H1 (cell line): ENCODE measurements around the gene ADPRS. TPM values are rescaled to one million over a fixed set of nuclear protein-coding genes. Genes with fewer than 3 reads are reported as not detected.

ENCODE experiments used
- CTCF ChIA-PET: fragments of 300-600 bp; sonication (Branson Sonifier 250); formaldehyde crosslinking; loops from one replicate; lab custom pipeline; 2021; ENCODE audit not compliant: partially characterized antibody; lab: Charles Lee
- POLR2A ChIA-PET: fragments of 300-600 bp; sonication (Branson Sonifier 250); formaldehyde crosslinking; loops from one replicate; lab custom pipeline; 2021; ENCODE audit warnings: inconsistent platforms; ENCODE audit not compliant: partially characterized antibody; lab: Charles Lee
- DNase-seq, 2 experiments: peaks; one replicate each; pipeline versions ENCODE4 v3.0.0 to v3.0.0-alpha.2; 2010 to 2022; ENCODE audit warnings: low spot score in 2 of 2, low read depth in 1 of 2, mixed read lengths in 1 of 2
- FAIRE-seq: peaks from 2 replicates; lab custom pipeline; 2011; peaks lifted over from hg19 to GRCh38; lab: Jason Lieb, UNC
- H2AFZ ChIP-seq: 2 replicates; pipeline ENCODE4 v1.8.1; 2012; ENCODE audit warnings: low read length, inconsistent platforms
- H2AK5ac ChIP-seq: 2 replicates; pipeline ENCODE4 v1.6.1; 2013; ENCODE audit warnings: low read depth, low read length
- H2BK120ac ChIP-seq: replicated peaks from 2 replicates; pipeline ENCODE3; 2013; ENCODE audit warnings: low read depth, low read length, inconsistent platforms
- H2BK12ac ChIP-seq: 2 replicates; pipeline ENCODE4 v1.6.1; 2013; ENCODE audit warnings: low read depth, low read length
- H2BK15ac ChIP-seq: 2 replicates; pipeline ENCODE4 v1.6.1; 2013; ENCODE audit warnings: low read length
- H2BK20ac ChIP-seq: 2 replicates; pipeline ENCODE4 v1.6.1; 2013; ENCODE audit warnings: low read length
- H2BK5ac ChIP-seq: 2 replicates; pipeline ENCODE4 v1.6.1; 2013; ENCODE audit warnings: low read depth, low read length
- H3K14ac ChIP-seq: 2 replicates; pipeline ENCODE4 v1.6.1; 2013; ENCODE audit warnings: inconsistent platforms; ENCODE audit not compliant: insufficient read length
- H3K18ac ChIP-seq: 2 replicates; pipeline ENCODE4 v1.6.1; 2013; ENCODE audit warnings: low read length; ENCODE audit errors: extremely low read depth
- H3K23ac ChIP-seq: 2 replicates; pipeline ENCODE4 v1.6.1; 2013; ENCODE audit warnings: inconsistent platforms; ENCODE audit not compliant: insufficient read length
- H3K23me2 ChIP-seq: 2 replicates; pipeline ENCODE4 v1.6.1; 2013; ENCODE audit warnings: low read depth, low read length
- H3K27ac ChIP-seq: 2 replicates; pipeline ENCODE4 v1.6.1; 2011; ENCODE audit warnings: low read depth, low read length, inconsistent platforms
- H3K27me3 ChIP-seq, 4 experiments: replicated peaks in 1 of 4; 1 replicate in 1 of 4; 2 replicates in 3 of 4; pipeline versions ENCODE4 v1.6.1 to v1.8.1; 2011 to 2013; ENCODE audit warnings: low read length in 3 of 4, mild to moderate bottlenecking in 3 of 4, inconsistent platforms in 2 of 4, mixed read lengths in 2 of 4, moderate library complexity in 1 of 4; ENCODE audit not compliant: control insufficient read depth in 3 of 4, insufficient read depth in 3 of 4; ENCODE audit errors: extremely low read depth in 1 of 4
- H3K36me3 ChIP-seq, 4 experiments: 2 replicates each; pipeline versions ENCODE4 v1.6.1 to v1.8.1; 2011 to 2013; ENCODE audit warnings: mild to moderate bottlenecking in 4 of 4, low read length in 3 of 4, moderate library complexity in 2 of 4, control low read depth in 1 of 4, inconsistent platforms in 1 of 4; ENCODE audit not compliant: insufficient read depth in 4 of 4, control insufficient read depth in 2 of 4
- H3K4ac ChIP-seq: replicated peaks from 2 replicates; pipeline ENCODE3; 2013; ENCODE audit warnings: low read length, low read depth, mixed read lengths, inconsistent platforms; ENCODE audit not compliant: insufficient read length
- H3K4me1 ChIP-seq, 4 experiments: replicated peaks in 1 of 4; 1 replicate in 1 of 4; 2 replicates in 3 of 4; pipeline versions ENCODE4 v1.6.1 to v1.8.1; 2011 to 2013; ENCODE audit warnings: low read length in 3 of 4, inconsistent platforms in 2 of 4, mixed read lengths in 1 of 4; ENCODE audit not compliant: insufficient read depth in 4 of 4, control insufficient read depth in 3 of 4
- H3K4me2 ChIP-seq, 2 experiments: 2 replicates each; pipeline versions ENCODE4 v1.6.1 to v1.8.1; 2011 to 2013; ENCODE audit warnings: low read depth in 2 of 2, low read length in 2 of 2, control low read depth in 1 of 2, inconsistent platforms in 1 of 2, mild to moderate bottlenecking in 1 of 2; ENCODE audit not compliant: insufficient read depth in 1 of 2
- H3K4me3 ChIP-seq, 4 experiments: fragments of 200-600, 300-600 bp in 1 of 4; sonication (generic), shearing (Covaris generic), sonication (Bioruptor Twin) in 1 of 4; 2 replicates each; pipeline versions ENCODE4 v1.5.1 to v1.8.1; 2011 to 2016; ENCODE audit warnings: low read length in 4 of 4, low read depth in 3 of 4, control low read depth in 2 of 4, inconsistent platforms in 2 of 4, mild to moderate bottlenecking in 2 of 4, mixed read lengths in 1 of 4, moderate library complexity in 1 of 4; ENCODE audit not compliant: insufficient read depth in 2 of 4; ENCODE audit errors: extremely low read depth in 1 of 4
- H3K56ac ChIP-seq: replicated peaks from 2 replicates; pipeline ENCODE3; 2013; ENCODE audit warnings: low read depth, mild to moderate bottlenecking, mixed read lengths, low read length, inconsistent platforms; ENCODE audit not compliant: insufficient read length
- H3K79me1 ChIP-seq: 2 replicates; pipeline ENCODE4 v1.6.1; 2013; ENCODE audit warnings: low read depth, low read length, control low read depth
- H3K79me2 ChIP-seq, 2 experiments: 2 replicates each; pipeline versions ENCODE4 v1.6.1 to v1.8.1; 2012 to 2013; ENCODE audit warnings: low read length in 2 of 2, mild to moderate bottlenecking in 2 of 2, inconsistent platforms in 1 of 2; ENCODE audit not compliant: insufficient read depth in 2 of 2, control insufficient read depth in 1 of 2
- H3K9ac ChIP-seq, 4 experiments: replicated peaks in 1 of 4; 1 replicate in 1 of 4; 2 replicates in 3 of 4; pipeline versions ENCODE4 v1.6.1 to v1.8.1; 2011 to 2013; ENCODE audit warnings: low read depth in 3 of 4, low read length in 3 of 4, control low read depth in 2 of 4, mild to moderate bottlenecking in 2 of 4, moderate library complexity in 2 of 4, inconsistent platforms in 1 of 4; ENCODE audit errors: extremely low read depth in 1 of 4
- H3K9me3 ChIP-seq, 2 experiments: 2 replicates each; pipeline versions ENCODE4 v1.6.1 to v1.8.1; 2012 to 2013; ENCODE audit warnings: mild to moderate bottlenecking in 2 of 2, moderate library complexity in 2 of 2, control low read depth in 1 of 2, inconsistent platforms in 1 of 2, low read depth in 1 of 2, low read length in 1 of 2, mixed read lengths in 1 of 2; ENCODE audit not compliant: insufficient read depth in 2 of 2
- H4K20me1 ChIP-seq, 2 experiments: replicated peaks in 1 of 2; 2 replicates each; pipeline versions ENCODE3 to v1.8.1; 2011 to 2013; ENCODE audit warnings: inconsistent platforms in 2 of 2, low read length in 2 of 2, mild to moderate bottlenecking in 1 of 2; ENCODE audit not compliant: insufficient read depth in 2 of 2, control insufficient read depth in 1 of 2
- H4K5ac ChIP-seq: 2 replicates; pipeline ENCODE4 v1.6.1; 2013; ENCODE audit warnings: low read length, low read depth, mixed read lengths, inconsistent platforms; ENCODE audit not compliant: insufficient read length
- H4K8ac ChIP-seq: 2 replicates; pipeline ENCODE4 v1.8.0; 2013; ENCODE audit warnings: mild to moderate bottlenecking, moderate library complexity, low read length, inconsistent platforms; ENCODE audit not compliant: insufficient read depth; ENCODE audit errors: extremely low read depth
- H4K91ac ChIP-seq: replicated peaks from 2 replicates; pipeline ENCODE3; 2013; ENCODE audit warnings: low read length, mixed read lengths, inconsistent platforms; ENCODE audit not compliant: insufficient read length
- ASH2L ChIP-seq: fragments of 200-600, 300-600 bp; sonication (generic); IDR thresholded peaks from one replicate; pipeline ENCODE4 v1.7.1; 2017; ENCODE audit warnings: low read length
- CTBP2 ChIP-seq: IDR thresholded peaks from 2 replicates; pipeline ENCODE4 v1.7.0; 2011; ENCODE audit warnings: borderline replicate concordance, mild to moderate bottlenecking, moderate library complexity, mixed read lengths, low read length; ENCODE audit not compliant: insufficient read depth, insufficient read length
- NANOG ChIP-seq: IDR thresholded peaks from 2 replicates; pipeline ENCODE4 v1.6.1; 2011; ENCODE audit warnings: low read length, low read depth, mild to moderate bottlenecking, inconsistent platforms; ENCODE audit not compliant: insufficient read depth, poor library complexity, severe bottlenecking
- POLR2A ChIP-seq, 2 experiments: IDR thresholded peaks; 1 replicate in 1 of 2; 2 replicates in 1 of 2; pipeline ENCODE4 v1.6.1; 2011; ENCODE audit warnings: low read depth in 2 of 2, low read length in 2 of 2, mild to moderate bottlenecking in 2 of 2; ENCODE audit errors: control extremely low read depth in 1 of 2
- RBBP5 ChIP-seq: IDR thresholded peaks from 2 replicates; pipeline ENCODE4 v1.7.1; 2012; ENCODE audit warnings: low read depth, mild to moderate bottlenecking, inconsistent platforms, low read length, moderate library complexity, borderline replicate concordance
- RNF2 ChIP-seq: fragments of 200-900, 300-1000 bp; sonication (generic); IDR thresholded peaks from 2 replicates; pipeline ENCODE4 v1.7.1; 2016; ENCODE audit warnings: borderline replicate concordance, low read depth, mild to moderate bottlenecking, antibody characterized with exemption, low read length; ENCODE audit not compliant: poor library complexity, severe bottlenecking; ENCODE audit errors: missing control alignments
- RXRA ChIP-seq: IDR thresholded peaks from 2 replicates; pipeline ENCODE4 v1.6.1; 2011; ENCODE audit warnings: low read depth, mild to moderate bottlenecking, low read length, moderate library complexity; ENCODE audit not compliant: insufficient read depth
- SIN3A ChIP-seq, 2 experiments: IDR thresholded peaks in 1 of 2; conservative IDR thresholded peaks in 1 of 2; 2 replicates each; pipeline ENCODE4 v1.6.1; 2011 to 2012; ENCODE audit warnings: low read length in 2 of 2, improper control_type of control experiment in 1 of 2, low read depth in 1 of 2, mild to moderate bottlenecking in 1 of 2
- TAF1 ChIP-seq: IDR thresholded peaks from 2 replicates; pipeline ENCODE4 v1.6.1; 2011; ENCODE audit warnings: mild to moderate bottlenecking, low read depth, low read length
- TBP ChIP-seq: IDR thresholded peaks from 2 replicates; pipeline ENCODE4 v1.6.1; 2011; ENCODE audit warnings: low read depth, low read length, improper control_type of control experiment
- TEAD4 ChIP-seq: IDR thresholded peaks from 2 replicates; pipeline ENCODE4 v1.6.1; 2012; ENCODE audit warnings: low read depth, low read length, inconsistent platforms, mixed read lengths
- YY1 ChIP-seq: IDR thresholded peaks from 2 replicates; pipeline ENCODE4 v1.6.1; 2011; ENCODE audit warnings: low read depth, mild to moderate bottlenecking, low read length
- WGBS, 2 experiments: shearing (Covaris generic) in 1 of 2; methylation state at CpG; one replicate each; pipeline versions ENCODE4 v1.1.6 to v1.1.7; 2013 to 2015; ENCODE audit warnings: low lambda C conversion rate in 2 of 2, mixed read lengths in 2 of 2, inconsistent platforms in 1 of 2, low coverage in 1 of 2, missing lambda C conversion rate in 1 of 2; ENCODE audit not compliant: insufficient replicate concordance in 2 of 2, insufficient coverage in 1 of 2, insufficient read length in 1 of 2; ENCODE audit errors: extremely low coverage in 1 of 2, missing lambda C conversion rate in 1 of 2; 5-methylcytosine and 5-hydroxymethylcytosine counted together
- polyA plus RNA-seq, 7 experiments: library from polyadenylated mRNA; depleted of rRNA in 3 of 7; stranded (reverse) in 5 of 7; unstranded in 2 of 7; fragments of >200 nt in 5 of 7; fragments of 200-250 nt in 2 of 7; gene quantifications; 1 replicate in 5 of 7; 2 replicates in 1 of 7; 4 replicates in 1 of 7; pipeline versions ENCODE4 v1.2.1 to v1.2.3, GENCODE V29; 2011 to 2013; ENCODE audit warnings: missing spikeins in 2 of 7, mixed read lengths in 2 of 7
- total RNA-seq: library from RNA; stranded (reverse); fragmentation: NEBNext Ultra II Directional; extraction: Animal tissue kit (Norgen Biotek cat#: 25700); gene quantifications from 2 replicates; pipeline ENCODE4 v1.2.1, GENCODE V29; 2021

Gene ADPRS
- total and polyA plus RNA-seq, 2 of the 8 experiments (the other 6 are each of a cell fraction or from before 2014, with no cell fraction given), result 22.9 to 38.1 TPM

DNA sequence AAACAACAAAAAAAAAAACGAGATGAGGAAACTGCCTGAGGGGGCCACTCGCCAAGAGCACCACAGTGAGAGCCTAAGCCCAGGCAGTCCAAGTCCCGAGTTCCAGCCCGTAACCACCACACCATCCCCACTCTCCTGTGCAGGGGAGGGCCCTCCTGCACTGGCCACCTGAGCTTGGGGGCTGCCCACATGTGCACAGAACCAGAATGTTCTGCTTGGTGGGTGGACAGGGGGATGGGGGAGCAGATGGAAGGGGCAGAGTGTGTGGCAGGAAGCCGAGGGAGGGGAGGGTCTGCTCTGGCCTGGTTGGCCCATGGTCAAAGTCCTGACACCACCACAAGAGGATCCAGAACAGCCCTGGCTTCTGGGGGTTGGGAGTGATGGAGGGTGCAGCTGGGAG is 17.6 kb downstream of the ADPRS start:
- no peak overlapping the region for H3K4me3 ChIP-seq
- H2AFZ ChIP-seq, result no peak overlapping the region
- no peak overlapping the region for H2BK20ac ChIP-seq
- no peak overlapping the region for H3K14ac ChIP-seq
- H3K23me2 ChIP-seq, result no peaks in the 10 kb centered on the region
- no peak overlapping the region for H3K27ac ChIP-seq
- no peak overlapping the region for H3K4me2 ChIP-seq
- H3K79me2 ChIP-seq, result no peaks in the 10 kb centered on the region
- no peak overlapping the region for H3K9ac ChIP-seq
- no peak overlapping the region for H2BK15ac ChIP-seq
- no peak overlapping the region for H3K18ac ChIP-seq
- POLR2A ChIA-PET, result interaction anchor here (0.8 to 1.5 kb wide), 3 partner anchors 9 to 51 kb away, joined by 3 to 6 read pairs (median 4); no protein-coding TSS in a partner anchor
- no peak for FAIRE-seq
- H3K4ac ChIP-seq, result no peak overlapping the region
- no peak for DNase-seq
- no peak overlapping the region for H2BK12ac ChIP-seq
- no peak for TF ChIP-seq TEAD4
- no peak for TF ChIP-seq RBBP5
- no peak for TF ChIP-seq TAF1
- TF ChIP-seq CTBP2, result no peak
- no peak for TF ChIP-seq NANOG
- TF ChIP-seq SIN3A (conservative IDR thresholded peaks at IDR 0.05 in 1 of 2, IDR thresholded peaks at IDR 0.05 in 1 of 2; ENCODE audit: low read depth in 1 of 2, low read length in 2 of 2), result no peak
- no peak for TF ChIP-seq RNF2
- no peak for TF ChIP-seq ASH2L
- no peak for TF ChIP-seq POLR2A (IDR thresholded peaks at IDR 0.05; ENCODE audit: control extremely low read depth in 1 of 2, low read depth in 2 of 2, low read length in 2 of 2)
- TF ChIP-seq RXRA, result no peak
- TF ChIP-seq YY1, result no peak
- no peak for TF ChIP-seq TBP
- H3K36me3 ChIP-seq, result no peaks in the 10 kb centered on the region
- H4K8ac ChIP-seq, result no peak overlapping the region
- CTCF ChIA-PET, result interaction anchor here (0.6 to 32.6 kb wide), 8 partner anchors 9 to 203 kb away, joined by 3 to 738 read pairs (median 4); no protein-coding TSS in a partner anchor
- H3K9me3 ChIP-seq, result no peaks in the 10 kb centered on the region
- H4K20me1 ChIP-seq, result no peaks in the 10 kb centered on the region
- H2BK5ac ChIP-seq, result no peak overlapping the region
- no peak overlapping the region for H4K5ac ChIP-seq
- H3K79me1 ChIP-seq, result no peaks in the 10 kb centered on the region
- no peak overlapping the region for H2BK120ac ChIP-seq
- 75% methylated on average over 5 of the region's 5 CpGs; no CpG with 5 or more reads in 1 of the 2 experiments for WGBS, 2 experiments
- no peak overlapping the region for H3K23ac ChIP-seq
- H2AK5ac ChIP-seq, result no peak overlapping the region
- H4K91ac ChIP-seq, result no peak overlapping the region
- 0 out of 7 replicates have a peak, but pooled peaks cover 0 to 1% (median 0%) of the 10 kb centered on the region in 4 experiments for H3K27me3 ChIP-seq
- no peaks in the 10 kb centered on the region for H3K4me1 ChIP-seq
- H3K56ac ChIP-seq, result no peak overlapping the region
